GM19035 (cell line): Measurements from ENCODE around the gene TBC1D8B.

ENCODE experiments used
- ATAC-seq: cut with Tn5 transposase; IDR thresholded peaks from one replicate; pipeline ENCODE4 v1.9.1; 2021; ENCODE audit not compliant: unreplicated experiment

TBC1D8B gene

GRCh38 chrX:106897259-106897658, 94.8 kb downstream of the TBC1D8B start:
- ATAC-seq, result no peak

GRCh38 chrX:106898462-106898861, 96.0 kb downstream of the TBC1D8B start:
- ATAC-seq, result peak; percentile 72

DNA sequence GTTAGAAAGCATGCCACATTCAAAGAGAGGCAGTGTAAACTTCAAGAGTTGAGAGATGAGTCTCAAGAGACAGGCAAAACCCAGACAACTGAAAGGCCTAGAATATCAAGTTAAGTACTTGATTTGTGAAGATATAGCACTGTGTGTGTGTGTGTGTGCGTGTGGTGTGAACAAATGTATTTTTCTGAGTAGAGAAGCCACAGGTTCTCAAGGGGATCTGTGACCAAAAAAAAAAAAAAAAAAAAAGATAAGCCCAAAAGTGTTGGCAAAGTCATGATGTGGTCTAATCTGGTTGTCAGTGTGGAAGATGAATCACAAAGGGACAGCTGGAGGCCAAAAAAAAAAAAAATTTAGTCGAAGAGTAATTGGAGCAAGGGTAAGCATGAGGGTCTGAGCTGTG, 96.8 kb downstream of the TBC1D8B start:
- ATAC-seq, result no peak

DNA sequence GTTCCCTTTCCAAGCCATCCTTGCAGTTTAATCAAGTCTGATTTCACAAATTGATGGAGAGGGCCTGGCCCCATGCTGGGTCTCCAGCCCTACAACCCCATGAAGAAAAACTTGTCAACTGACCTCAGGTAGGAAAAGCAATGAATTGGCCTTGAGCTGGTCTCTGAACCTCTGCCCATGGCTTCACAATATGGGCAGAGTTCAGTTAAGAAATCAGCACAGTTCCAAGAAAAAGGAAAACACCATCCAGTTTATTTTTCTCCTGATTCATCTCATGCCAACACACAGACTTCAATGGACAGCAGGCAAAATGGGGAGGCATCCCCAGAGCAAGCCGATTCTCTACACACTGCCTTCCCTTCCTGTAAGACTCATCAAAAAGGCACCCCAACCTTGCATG, 97.4 kb downstream of the TBC1D8B start:
- ATAC-seq, result no peak

DNA sequence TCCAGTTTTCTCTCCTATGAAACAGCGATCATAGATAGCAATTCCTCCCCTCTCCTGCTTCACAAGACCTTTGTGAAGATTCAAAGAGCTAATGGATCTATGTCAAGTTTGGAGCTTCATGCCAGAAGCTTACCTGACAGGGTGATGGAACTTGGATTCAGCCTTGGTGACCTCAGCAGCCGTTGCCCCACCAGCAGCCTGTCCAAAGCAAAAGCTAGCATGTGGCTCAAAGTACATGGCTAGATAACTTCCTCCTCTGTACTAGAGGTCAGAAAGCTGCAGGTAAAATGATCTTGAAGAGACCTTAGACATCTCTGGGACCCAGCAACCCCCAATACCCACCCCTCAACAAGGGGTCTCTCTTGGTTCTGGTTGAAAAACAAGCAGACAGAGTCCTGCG, 98.9 kb downstream of the TBC1D8B start:
- ATAC-seq, result no peak

DNA sequence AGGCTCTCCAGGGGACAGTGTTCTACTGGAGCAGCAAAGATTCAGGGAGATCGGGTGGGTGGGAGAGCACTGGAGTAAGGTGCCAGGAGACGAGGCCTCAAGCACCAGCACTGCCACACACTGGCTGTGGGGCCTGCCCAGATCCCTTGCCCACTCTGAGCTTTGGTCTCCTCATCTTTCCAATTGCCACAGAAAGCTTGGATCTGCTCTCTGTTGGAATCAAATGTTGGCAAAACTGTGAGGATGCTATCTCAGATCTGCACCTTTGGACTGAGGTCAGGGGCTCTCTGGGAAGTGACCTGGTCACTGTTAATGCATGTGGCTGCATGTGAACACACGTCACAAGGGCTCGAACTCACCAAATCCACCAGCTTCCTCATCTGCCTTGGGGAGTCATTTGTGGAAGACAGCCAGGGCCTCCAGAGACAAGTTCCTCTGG, 99.3 kb downstream of the TBC1D8B start:
- ATAC-seq, result no peak

DNA sequence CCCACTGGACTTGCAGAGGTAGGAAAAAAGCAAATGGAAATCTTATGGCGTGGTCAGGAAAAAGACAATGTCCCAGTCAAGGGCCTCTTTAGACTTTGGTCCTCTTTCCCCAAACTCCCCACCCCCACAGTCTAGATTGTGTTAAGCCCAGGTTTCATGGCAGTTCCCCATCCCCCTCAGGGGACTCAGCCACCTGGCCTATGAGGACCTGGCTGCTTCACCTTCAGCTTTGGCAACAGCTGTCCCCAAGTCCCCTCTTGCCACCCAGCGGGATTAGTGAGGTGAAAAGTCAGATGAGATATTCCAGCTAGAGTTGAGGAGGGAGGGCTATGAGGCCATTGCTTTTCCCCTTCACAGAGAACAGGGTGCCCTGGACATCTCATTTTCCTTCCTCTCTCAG, 100.2 kb downstream of the TBC1D8B start:
- no peak for ATAC-seq

- no peak for ATAC-seq
Measured at GRCh38 chrX:106903291-106903824, 100.9 kb downstream of the TBC1D8B start, which contains the start of gene RIPPLY1. RIPPLY1 (minus strand) TSS chrX:106903341; CDS start chrX:106903287, 54 bp downstream.

DNA sequence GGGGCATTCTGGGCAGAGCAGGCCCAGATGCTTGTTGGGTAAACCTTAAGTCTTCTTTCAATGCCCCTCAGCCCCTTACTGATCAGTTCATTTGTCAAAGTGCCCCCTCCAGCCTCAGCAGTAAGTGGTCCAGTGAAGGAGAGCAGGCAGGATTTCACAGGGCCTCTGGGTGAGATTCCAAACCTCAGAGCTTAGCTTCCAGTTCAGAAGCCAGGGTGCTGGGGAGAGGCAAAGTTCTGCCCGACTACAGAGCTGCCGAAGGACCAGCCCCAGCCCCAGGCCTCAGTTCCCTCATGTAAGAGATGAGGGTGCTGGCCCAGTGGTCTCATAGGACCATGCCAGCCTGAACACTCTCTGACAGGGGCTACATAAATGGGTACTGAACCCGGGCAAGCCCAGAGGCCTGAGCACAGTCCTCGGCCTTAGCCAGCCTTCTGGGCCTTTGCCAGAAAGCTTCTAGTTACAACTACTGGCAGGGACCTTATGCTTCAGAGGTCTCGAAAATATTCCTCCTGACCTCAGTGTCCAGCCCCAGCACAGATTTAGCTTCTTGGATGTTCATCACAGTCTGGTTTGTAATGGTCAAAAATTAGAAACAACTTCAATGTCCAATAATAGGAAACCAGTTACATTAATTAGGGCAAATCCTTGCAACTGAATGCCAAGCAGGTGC, 101.5 kb downstream of the TBC1D8B start:
- ATAC-seq, result no peak

DNA sequence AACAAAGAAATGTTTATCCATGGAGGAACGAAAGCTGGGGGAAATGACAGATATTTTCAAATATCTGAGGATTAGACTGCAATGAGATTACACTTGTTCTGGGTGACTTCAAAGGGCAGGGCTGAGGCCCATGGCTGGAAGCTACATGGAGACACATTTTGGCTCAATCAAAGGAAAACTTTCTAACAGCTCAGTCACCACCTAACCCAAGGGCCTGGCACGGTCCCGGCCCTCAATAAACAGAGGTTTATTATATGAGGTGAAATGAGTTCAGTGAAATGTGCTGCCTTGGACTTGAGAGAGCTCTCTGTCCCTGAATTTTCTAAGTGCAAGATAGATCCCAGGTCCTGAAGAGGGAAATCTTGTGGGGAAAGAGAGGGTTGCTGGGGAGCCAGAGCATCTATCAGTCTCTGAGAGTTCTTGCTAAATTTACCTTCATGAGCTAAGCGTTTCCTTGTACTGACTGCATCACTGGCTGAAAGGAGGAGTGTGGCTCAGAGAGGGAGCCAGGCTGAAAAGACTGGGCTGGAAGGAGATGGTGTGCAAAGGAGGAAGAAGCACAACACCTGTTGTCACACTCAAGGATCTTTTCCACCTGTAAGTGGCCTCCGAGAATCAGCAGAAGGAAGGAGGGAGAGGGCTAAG, 102.7 kb downstream of the TBC1D8B start:
- no peak for ATAC-seq

GRCh38 chrX:106906361-106906760, 103.9 kb downstream of the TBC1D8B start:
- ATAC-seq, result no peak

- no peak for ATAC-seq
Measured at GRCh38 chrX:106912864-106913263, 110.4 kb downstream of the TBC1D8B start.

DNA sequence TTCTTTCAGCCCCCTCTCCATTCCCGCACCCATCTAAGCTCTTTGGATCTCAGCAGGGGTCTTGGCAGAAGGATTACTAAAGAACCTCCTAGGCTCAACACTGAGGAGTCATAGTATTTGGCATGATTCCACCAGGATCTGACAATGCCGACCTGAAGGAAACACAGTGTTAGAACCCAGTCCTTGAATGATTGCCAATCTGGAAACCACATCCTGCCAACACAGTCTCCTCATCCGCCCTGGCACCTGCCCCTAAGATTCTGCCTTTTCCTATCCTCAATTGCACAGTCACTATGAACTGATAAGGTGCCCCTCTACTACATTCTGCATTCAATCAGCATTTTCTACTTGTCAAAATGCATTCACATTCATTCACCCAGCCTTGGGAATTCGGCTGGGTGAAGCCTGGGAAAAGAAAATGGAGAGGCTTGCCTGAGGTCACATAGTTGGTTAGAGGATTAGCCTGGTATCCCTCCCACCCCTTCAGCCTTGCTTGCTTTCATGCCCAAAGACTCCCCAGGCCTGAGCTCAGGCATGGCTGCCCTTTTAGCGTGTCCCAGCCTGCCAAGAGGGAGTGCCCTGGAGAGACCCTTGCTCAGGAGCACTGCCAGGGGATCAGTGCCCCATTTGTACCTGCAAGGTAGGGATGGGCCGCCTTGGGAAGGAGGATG, 115.5 kb downstream of the TBC1D8B start:
- ATAC-seq, result no peak

DNA sequence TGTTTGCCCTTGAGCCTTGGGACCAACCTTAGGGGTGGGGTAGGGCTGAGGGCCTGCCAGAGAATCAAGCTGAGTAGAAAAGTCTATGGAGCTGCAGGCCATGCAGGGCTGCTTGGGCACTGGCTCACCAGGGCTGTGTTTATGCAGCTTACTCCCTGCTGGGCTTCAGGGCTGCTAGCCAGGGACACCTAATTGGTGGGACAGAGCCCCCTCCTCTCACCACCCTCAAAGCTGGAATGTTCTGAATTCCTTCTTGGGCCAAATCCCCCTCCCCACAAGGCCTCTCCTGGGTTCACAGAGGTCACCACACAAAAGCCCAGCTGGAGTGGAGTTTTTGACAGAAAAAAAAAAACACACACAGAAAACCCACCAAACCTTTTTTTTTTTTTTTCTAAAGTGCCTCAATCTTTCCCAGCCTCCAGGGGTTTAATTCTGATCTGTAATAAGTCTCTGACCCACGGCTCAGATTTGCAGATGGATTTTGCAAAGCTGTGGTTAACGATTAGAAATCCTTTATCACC, 117.5 kb downstream of the TBC1D8B start, which contains the start of gene CLDN2:
CLDN2 (plus strand) TSS at position 471 of the 521 bp plus-strand sequence. CDS start 7,827 bp downstream, outside the sequence.
- ATAC-seq, result no peak

- no peak for ATAC-seq
Measured at GRCh38 chrX:106921637-106922036, 119.2 kb downstream of the TBC1D8B start.
